ENCODE data around the gene IVNS1ABP. TPM values are rescaled to one million over a fixed set of nuclear protein-coding genes. Genes with fewer than 3 reads are reported as not detected.

IVNS1ABP gene
- total and polyA plus RNA-seq, 9 of the 15 experiments (the other 6 are each of a cell fraction or from before 2014, with no cell fraction given) = 30.6 to 126 (median 77.7) TPM

DNA sequence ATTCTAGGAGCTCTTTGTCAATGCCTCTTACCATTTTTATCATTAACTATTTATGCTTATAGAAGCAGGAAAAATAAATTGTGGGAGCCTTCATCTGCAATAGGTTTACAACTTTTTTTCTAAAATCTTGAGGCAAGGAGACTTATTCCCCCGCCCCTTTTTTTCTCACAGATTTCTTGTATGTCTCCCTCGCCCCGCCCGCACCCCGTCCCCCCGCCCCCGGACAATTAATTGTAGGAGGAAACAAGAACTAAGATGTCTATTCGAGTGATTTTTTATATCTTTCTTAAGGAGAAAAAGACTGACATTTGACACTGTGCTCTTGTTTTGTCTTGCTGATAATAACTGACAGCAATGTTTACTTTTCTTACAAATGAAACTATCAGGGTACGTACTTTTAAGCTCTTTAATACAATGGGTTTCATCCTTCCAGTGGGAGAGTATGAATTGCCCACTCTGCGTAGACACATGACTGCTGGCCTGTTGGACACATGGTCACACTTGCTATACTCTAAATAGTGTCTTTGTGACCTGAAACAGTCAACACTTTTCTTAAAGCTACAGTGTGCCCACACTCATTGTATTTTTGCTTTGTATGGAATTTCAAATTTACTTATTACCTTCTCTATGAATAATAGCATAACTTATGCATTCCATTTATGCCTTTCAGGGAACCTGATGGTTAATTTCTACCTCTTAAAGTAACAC is 1.5 kb upstream of the IVNS1ABP start (continued):
- TF ChIP-seq, protein P1, sequence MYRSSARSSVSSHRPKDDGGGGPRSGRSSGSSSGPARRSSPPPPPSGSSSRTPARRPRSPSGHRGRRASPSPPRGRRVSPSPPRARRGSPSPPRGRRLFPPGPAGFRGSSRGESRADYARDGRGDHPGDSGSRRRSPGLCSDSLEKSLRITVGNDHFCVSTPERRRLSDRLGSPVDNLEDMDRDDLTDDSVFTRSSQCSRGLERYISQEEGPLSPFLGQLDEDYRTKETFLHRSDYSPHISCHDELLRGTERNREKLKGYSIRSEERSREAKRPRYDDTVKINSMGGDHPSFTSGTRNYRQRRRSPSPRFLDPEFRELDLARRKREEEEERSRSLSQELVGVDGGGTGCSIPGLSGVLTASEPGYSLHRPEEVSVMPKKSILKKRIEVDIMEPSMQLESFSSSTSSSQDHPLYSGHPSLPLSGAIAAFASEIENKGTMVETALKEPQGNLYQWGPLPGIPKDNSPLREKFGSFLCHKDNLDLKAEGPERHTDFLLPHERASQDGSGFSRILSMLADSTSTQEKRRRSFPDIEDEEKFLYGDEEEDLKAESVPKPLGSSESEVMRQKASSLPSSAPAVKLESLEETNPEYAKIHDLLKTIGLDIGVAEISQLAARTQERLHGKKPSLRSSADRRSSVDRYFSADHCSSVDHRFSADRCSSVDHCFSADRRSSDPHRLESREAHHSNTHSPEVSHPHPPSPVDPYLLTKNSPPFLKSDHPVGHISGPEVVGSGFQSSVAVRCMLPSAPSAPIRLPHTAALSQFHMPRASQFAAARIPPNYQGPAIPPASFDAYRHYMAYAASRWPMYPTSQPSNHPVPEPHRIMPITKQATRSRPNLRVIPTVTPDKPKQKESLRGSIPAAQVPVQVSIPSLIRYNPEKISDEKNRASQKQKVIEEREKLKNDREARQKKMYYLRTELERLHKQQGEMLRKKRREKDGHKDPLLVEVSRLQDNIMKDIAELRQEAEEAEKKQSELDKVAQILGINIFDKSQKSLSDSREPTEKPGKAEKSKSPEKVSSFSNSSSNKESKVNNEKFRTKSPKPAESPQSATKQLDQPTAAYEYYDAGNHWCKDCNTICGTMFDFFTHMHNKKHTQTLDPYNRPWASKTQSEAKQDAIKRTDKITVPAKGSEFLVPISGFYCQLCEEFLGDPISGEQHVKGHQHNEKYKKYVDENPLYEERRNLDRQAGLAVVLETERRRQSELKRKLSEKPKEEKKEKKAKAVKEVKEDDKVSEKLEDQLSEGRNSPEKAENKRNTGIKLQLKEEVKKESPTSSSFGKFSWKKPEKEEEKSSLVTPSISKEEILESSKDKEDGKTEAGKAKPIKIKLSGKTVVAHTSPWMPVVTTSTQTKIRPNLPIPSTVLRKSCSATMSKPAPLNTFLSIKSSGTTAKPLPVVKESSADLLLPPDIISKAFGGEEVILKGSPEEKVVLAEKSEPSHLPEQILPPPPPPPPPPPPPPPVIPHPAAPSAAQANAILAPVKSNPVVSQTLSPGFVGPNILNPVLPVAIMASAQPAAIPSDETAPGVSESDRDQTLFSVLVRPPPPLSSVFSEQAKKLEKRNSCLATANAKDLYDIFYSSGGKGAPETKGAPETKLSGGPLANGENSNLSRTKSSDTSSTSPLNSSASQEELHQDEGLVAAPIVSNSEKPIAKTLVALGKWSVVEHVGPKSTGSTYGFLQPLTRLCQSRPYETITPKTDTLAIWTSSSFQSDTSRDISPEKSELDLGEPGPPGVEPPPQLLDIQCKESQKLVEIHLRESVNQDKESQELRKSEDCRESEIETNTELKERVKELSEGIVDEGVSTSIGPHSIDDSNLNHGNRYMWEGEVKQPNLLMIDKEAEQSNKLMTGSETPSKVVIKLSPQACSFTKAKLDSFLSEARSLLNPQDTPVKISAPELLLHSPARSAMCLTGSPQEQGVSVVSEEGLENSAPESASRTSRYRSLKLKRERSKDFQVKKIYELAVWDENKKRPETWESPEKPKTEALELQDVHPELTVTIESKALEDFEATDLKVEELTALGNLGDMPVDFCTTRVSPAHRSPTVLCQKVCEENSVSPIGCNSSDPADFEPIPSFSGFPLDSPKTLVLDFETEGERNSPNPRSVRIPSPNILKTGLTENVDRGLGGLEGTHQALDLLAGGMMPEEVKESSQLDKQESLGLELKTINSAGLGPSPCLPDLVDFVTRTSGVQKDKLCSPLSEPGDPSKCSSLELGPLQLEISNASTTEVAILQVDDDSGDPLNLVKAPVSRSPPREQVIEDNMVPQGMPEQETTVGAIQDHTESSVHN (IDR thresholded peaks at IDR 0.05; ENCODE audit: borderline replicate concordance in 1 of 2, low read depth in 1 of 2) = no peak
- no peak for TF ChIP-seq NFIC (IDR thresholded peaks at IDR 0.05)
- 0 out of 2 replicates have a peak, but pooled peaks have one; percentile 23 for TF ChIP-seq EGR1 (conservative IDR thresholded peaks at IDR 0.05)
- TF ChIP-seq NCOR1 (IDR thresholded peaks at IDR 0.05) = 0 out of 2 replicates have a peak, but pooled peaks have one; percentile 3
- TF ChIP-seq POLR2B (IDR thresholded peaks at IDR 0.05; ENCODE audit: low read depth, partially characterized antibody) = no peak
